HG02763 (cell line): Measurements from ENCODE around the gene HAX1.
"Not testable (repeated sequence)": the region's sequence is repeated elsewhere in the genome, so short reads cannot be mapped to it uniquely, and the experiment has no call there.

Experiments
- ATAC-seq: cut with Tn5 transposase; IDR thresholded peaks from one replicate; pipeline ENCODE4 v1.9.1; 2021; ENCODE audit warnings: mild to moderate bottlenecking, moderate library complexity; ENCODE audit not compliant: unreplicated experiment

HAX1 gene

DNA sequence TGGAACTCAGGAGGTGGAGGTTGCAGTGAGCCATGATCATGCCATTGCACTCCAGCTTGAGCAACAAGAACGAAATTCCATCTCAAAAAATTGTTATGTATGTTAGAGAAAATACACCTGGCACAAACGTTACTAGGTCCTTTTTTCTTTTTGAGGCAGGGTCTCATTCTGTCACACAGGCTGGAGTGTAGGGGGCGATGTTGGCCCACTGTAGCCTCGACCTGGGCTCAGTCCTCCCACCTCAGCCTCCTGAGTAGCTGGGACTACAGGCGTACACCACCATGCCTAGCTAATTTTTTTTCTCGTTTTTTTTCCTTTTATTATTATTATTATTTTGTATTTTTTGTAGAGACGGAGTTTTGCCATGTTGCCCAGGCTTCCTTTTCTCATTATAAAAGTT, 4.4 kb downstream of the HAX1 start:
- no peak for ATAC-seq

DNA sequence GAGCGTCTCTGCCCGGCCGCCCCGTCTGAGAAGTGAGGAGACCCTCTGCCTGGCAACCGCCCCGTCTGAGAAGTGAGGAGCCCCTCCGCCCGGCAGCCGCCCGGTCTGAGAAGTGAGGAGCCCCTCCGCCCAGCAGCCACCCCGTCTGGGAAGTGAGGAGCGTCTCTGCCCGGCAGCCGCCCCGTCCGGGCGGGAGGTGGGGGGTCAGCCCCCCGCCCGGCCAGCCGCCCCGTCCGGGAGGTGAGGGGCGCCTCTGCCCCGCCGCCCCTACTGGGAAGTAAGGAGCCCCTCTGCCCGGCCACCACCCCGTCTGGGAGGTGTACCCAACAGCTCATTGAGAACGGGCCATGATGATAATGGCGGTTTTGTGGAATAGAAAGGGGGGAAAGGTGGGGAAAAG, 15.2 kb downstream of the HAX1 start:
- not testable (repeated sequence) for ATAC-seq

DNA sequence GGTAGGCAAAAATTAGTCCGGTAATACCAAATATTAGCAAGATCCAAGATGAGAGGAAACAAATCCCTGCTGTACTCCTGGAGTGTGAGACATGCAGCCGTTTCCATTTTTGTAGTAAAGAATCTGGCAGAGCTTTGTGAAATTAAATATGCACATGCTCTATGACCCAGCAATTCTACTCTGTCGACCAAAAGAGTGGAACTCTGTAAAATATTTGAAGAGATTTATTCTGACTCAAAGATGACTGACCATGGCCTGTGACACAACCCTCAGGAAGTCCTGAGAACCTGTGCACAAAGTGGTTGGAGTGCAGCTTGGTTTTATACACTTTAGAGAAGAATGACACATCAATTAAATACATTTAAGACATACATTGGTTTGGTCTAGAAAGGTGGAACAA, 16.2 kb downstream of the HAX1 start:
- ATAC-seq = no peak

DNA sequence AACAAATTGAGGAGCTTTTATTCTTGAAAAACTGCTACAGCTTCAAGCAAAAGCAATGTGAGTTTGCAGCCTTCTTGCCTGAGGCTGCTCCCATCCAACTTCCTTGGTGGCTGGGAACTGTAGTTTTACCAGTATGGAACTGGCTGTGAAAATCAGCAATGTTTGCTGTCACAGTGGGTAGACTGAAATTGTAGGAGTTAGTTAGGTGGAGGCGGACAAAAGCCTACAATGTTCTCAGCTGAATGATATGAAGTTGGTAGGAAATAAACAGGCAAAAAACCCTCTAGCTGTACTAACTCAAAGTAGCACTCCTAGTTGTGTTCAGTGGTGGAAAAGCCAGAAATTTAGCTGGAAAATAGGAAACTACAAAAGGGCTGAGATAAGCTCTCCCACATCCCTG, 18.5 kb downstream of the HAX1 start:
- ATAC-seq = no peak

GRCh38 chr1:154295408-154296235, 23.2 kb downstream of the HAX1 start:
- ATAC-seq = no peak

- no peak for ATAC-seq
Measured at GRCh38 chr1:154301582-154301981, 29.2 kb downstream of the HAX1 start.

- ATAC-seq = no peak
Measured at GRCh38 chr1:154304664-154305337, 32.4 kb downstream of the HAX1 start.

GRCh38 chr1:154306151-154306550, 33.7 kb downstream of the HAX1 start:
- ATAC-seq = no peak

DNA sequence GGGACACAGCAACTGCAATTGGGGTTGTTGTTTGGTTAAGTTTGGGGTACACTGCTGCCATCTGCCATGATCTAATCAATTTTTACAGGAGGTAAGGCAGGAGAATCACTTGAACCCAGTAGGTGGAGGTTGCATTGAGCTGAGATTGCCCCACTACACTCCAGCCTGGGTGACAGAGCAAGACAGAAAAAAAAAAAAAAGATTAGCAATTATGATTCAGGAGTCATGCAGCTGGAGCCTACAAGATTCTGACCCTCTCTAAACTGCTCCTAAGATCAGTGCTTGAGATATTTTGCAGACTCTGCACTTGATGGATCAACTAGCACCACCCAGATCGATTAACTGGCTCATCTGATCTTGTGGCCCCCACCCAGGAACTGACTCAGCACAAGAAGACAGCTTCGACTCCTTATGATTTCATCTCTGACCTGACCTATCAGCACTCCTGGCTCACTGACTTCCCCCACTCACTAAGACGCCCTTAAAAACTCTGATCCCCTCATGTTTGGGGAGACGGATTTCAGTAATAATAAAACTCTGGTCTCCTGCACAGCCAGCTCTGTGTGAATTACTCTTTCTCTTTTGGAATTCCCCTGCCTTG, 35.3 kb downstream of the HAX1 start:
- not testable (repeated sequence) for ATAC-seq

DNA sequence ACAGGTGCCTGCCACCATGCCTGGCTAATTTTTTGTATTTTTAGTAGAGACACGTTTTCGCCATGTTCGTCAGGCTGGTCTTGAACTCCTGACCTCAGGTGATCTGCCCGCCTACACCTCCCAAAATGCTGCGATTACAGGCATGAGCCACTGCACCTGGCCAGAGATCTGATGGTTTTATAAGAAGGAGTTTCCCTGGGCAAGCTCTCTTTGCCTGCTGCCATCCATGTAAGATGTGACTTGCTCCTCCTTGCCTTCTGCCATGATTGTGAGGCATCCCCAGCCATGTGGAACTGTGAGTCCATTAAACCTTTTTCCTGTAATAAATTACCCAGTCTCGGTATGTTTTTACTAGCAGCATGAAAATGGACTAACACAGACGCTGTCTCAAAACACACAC, 36.7 kb downstream of the HAX1 start:
- ATAC-seq = not testable (repeated sequence)

DNA sequence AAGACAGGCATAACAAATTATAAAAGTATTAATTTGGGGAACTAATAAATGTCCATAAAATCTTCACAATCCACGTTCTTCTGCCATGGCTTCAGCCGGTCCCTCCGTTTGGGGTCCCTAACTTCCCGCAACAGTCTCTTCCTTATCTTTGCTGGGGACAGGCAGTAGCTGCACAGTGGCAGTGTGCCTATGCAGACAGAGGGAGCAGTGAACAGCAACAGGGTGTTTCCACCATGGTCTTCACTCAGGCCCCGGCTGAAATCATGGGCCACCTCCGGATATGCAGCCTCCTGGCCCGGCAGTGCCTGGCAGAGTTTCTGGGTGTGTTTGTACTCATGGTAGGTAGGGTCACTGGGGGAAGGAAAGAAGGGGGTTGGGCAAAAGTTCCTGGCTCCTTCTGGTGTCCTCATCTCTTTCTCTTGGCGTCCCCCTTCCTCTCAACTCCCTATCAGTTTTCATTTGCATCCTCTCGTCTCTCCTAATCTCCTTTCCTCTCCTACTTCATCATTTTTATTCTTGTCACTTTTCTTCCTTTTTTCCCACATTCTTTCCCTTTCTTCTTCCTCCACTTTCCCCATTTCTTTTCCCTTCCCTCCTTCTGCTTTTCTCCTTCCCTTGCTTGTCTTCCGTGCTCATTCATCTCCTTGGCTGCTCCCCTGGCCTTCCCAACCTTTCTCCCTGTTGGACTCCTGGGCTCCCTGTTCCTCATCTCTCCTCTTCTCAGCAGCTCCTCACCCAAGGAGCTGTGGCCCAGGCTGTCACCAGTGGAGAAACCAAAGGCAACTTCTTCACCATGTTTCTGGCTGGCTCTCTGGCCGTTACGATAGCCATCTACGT, 40.0 kb downstream of the HAX1 start:
- not testable (repeated sequence) for ATAC-seq

- no peak for ATAC-seq
Measured at GRCh38 chr1:154313066-154313356, 40.6 kb downstream of the HAX1 start.

- ATAC-seq = not testable (repeated sequence)
Measured at GRCh38 chr1:154314226-154314625, 41.8 kb downstream of the HAX1 start.

DNA sequence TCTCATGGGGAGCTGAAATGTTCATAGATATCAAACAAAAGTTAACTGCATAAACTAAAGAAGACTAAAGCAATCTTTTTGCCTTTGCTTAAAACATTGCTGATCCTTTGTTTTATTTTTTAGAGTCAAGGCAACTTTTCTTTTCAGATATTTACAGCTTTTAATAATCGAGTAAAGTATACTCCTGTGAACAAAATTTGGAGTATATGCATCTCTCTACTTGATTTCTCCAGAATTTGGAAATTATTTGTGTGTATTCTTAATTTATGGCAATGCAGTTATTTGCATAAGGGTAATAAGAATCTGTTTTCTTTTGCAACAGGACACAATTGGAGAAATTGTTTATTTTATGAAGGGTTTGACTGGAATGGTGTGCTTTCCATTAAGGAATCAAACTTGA, 44.3 kb downstream of the HAX1 start:
- no peak for ATAC-seq

- ATAC-seq = no peak
Measured at GRCh38 chr1:154318386-154318785, 46.0 kb downstream of the HAX1 start.

GRCh38 chr1:154320882-154321608, 48.6 kb downstream of the HAX1 start, which contains the start of gene AQP10:
Gene AQP10, plus strand, starts transcription at chr1:154321093. Its CDS starts 63 bp downstream, at chr1:154321156.
- ATAC-seq = no peak

DNA sequence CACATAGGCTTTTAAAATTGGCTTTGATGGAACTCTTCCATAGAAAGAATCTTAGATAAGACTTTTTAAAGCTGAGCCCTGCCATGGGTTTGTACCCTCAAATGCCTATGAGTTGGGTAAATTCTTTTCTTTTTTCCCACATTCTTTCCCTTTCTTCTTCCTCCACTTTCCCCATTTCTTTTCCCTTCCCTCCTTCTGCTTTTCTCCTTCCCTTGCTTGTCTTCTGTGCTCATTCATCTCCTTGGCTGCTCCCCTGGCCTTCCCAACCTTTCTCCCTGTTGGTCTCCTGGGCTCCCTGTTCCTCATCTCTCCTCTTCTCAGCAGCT, 49.1 kb downstream of the HAX1 start:
- not testable (repeated sequence) for ATAC-seq

- ATAC-seq = no peak
Measured at GRCh38 chr1:154323493-154323892, 51.1 kb downstream of the HAX1 start.

GRCh38 chr1:154324241-154324640, 51.8 kb downstream of the HAX1 start:
- ATAC-seq = no peak

DNA sequence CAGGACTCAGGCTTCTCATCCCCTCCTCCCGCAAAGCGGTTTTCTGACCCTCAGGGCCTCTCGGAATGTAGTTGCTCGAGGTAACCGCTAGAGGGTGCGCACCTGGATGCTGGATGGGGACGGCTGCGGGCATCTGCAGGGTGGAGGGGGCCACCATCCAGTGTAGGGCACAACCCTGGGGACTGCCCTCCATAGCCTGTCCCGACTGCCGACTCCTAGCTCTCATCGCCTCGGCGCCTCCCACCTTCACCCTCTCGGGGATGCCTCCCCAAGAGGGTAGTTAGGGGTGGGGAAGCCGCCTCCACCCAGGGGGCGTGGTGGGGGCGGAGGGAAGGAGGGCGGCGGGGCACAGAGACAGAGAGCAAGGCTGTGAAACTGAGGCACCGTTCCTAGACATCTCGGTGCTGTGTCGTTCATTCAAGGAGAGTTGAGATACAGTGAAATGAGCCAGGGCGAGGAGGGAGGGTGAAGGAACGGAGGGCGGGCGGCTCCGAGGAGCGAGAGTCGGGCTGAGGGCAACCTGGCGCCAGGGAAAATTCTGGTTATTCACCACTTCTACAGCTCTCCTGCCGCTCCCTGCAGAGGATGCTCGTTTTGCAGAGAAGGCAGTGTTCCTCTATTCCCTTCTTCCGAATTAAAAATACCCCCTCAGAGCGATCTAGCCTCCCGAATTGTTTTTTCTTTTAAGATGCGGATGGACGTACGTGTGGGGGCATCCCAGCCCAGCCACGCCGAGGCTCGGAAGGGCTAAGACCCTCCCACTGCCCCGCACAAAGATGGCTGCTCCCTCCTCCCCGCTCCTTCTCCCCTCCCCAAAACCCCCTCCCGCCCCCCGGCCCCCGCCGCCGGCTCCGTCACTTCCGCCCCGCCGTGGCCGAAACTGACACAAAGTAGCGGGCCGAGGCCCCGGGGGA, 52.5 kb downstream of the HAX1 start, which contains the start of gene ATP8B2:
TSS of gene ATP8B2 (plus strand) at position 857 of the 914 bp plus-strand sequence. CDS start 2,617 bp downstream, outside the sequence.
- no peak for ATAC-seq
